NCI-H2227 treated with DMSO at 0.1 percent for 48 hours (cell line): ENCODE measurements around the gene RCN2.

Source experiments
- DNase-seq: peaks from one replicate; lab custom pipeline; 2025; lab: John Stamatoyannopoulos, UW

RCN2 gene

DNA sequence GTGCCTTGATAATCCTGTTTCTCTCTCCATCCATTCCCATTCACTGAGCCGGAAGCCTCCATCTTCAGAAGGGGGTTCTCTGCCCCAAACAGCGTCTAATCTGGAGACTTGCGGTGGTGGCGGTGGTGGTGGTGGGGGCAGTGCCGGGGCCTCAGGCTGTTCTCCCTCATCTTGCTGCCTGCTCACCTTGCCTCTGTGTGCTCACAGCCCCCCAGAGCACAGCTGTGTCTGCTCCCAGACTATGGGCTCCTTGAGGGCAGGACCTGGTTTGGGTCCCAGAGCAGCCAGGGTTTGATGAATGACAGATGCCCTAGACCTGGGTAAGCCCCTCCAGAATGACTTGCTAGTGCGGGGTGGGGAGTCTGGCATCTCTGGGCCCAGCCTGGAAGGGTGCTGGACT lies 62.9 kb downstream of the RCN2 start:
- no peak for DNase-seq

DNA sequence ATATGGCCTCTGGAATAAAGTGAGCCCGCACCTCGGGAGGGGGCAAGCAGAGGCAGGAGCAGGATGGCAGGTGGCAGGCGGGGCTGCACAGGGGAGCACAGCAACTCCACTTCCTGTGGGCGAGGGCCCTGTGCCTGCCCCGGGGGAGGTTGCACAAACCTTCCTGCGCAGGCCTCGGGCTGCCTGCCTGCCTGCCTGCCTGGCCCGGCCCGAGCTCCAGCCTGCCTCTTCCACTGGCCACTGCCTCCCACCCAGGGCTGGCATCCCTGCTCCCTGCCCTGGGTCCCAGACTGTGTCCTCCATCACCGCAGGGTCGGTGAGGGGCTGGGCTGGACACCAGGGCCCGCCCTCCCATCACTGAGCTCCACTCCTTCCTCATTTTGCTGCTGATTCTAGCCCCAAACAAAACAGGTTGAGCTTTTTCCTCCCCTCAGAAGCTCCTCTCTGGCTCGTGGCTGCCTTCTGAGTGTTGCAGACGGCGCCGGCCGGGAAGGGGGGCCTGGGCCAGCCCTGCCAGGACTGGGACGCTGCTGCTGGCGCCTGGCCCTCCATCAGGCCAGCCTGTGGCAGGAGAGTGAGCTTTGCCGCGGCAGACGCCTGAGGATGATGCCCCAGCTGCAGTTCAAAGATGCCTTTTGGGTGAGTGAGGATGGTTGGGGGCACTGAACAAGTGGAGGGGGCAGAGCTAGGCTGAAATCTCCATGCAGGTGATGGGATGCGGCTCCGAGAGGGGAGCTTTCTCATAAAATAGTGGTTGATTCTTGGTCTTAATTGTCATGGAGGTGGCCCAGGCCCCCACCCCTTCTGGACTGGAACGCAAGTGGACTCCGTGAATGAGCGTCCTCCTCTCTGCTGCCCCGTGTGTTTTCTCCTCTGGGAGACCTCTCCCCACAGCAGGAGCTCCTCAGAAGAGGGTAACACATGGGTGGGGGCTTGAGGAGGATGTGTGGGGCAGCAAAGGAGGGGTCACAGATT lies 63.7 kb downstream of the RCN2 start, which contains the start of gene PSTPIP1:
Gene PSTPIP1 (plus strand): TSS at position 156 of the 975 bp plus-strand sequence. CDS start 448 bp downstream, at position 604.
- DNase-seq = peak; percentile 20

DNA sequence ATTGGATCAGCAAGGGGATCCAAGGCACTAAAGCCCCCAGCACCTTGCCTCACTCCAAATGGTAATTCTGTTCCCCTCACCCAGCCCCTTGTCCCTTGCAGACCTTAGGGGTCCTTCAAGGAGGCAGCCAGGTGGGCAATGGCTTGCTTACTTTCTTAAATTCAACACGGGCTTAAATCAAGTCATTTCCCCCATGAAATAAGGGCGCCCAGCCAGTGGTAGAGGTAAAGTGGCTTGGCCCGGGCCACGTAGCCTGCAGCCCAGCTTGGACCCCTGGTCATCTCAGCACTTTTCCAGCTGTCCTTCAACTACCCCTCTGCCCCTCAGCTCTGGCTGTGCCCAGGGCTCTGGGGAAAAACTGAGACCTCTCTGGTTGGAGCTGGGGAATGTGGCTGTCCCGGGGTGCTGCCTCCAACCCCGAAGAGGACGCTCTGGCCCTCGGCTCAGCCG lies 64.6 kb downstream of the RCN2 start:
- DNase-seq = no peak

- no peak for DNase-seq
Measured at GRCh38 chr15:76996526-76997401, 65.2 kb downstream of the RCN2 start.

DNA sequence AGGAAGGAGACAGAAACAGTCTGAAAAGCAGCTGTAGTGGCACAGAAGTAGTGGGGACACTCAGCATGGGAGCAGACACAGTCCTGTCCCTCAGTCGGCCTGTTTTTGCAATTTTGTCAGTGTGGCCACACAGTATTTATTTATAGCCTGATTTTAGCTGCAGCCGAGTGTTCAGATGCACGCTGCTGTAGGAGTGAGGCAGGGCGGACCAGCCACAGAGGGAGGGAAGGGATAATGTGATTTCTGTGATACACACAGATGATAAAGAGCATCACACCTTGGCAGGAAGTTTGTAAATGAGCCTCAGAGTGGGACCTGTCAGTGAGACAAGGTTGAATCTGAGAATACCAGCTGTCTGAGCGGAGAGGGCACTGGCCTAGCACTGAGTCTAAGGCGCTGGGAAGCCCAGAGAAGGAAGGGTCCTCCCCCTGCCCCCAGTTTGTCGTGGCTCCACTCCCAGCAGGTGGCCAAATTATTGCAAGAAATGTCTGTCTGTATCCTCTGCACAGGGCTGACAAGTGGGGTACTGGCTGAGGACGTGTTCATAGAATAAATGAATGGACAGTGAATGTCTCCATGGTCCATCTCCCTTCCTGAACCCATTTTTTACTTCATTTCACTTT lies 67.2 kb downstream of the RCN2 start:
- no peak for DNase-seq

DNA sequence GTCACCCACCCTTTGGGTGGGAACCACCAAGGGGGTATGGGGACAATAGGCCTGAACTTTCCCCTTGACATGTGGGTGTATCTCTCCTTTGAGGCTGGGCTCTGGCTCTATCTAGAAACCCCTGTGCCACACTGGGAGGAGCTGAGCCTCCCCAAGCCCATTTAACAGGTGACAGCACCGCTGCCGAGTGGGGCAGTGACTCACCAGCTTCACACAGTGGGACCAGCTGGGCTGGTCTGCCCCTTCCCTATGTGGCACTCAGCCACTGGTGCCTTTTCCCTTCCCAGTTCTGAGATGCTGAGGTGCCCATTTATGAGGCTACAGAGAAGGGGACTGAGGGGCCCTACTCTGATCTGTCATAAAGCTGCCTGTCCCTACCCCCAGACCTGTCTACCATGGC lies 68.4 kb downstream of the RCN2 start:
- DNase-seq = no peak

DNA sequence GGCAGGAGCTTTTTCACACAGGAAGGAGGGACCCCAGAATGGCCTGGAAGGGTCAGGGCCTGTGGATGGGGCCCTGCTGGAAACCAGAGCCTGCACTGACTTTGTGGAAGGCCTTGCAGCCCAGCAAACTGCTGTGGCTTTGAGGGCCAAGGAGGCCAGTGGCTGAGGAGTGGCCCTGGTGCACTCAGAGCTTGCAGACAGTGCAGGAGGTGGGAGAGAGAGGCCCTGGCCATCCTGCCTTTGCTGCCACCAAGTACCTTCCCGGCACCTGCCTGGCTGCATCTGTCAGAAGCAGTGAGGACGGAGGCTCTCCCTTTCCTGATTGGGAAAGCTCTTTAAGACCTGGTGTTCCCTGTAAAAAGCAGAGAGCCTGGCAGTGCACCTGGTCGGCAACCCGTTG lies 69.8 kb downstream of the RCN2 start:
- DNase-seq = no peak

GRCh38 chr15:77001966-77002365 lies 70.4 kb downstream of the RCN2 start:
- DNase-seq = no peak

DNA sequence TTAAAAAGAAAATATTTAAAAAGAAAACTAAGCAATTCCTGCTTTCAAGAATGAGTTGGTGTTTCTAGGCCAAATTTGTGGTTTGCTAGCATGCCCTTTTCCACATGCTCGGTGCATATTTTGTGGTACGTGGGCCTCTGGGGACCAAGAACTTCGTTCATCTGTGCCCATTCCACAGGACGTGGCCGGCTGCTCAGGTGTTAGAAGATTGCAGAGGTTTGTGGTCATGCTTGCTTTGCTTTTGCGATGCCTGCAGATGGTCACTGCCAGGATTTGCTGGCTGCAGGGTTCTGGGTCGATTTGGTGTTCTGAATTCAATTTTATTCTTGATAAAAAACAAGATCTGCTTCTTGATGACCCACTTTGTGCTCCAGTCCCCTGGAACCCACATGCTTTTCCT lies 70.9 kb downstream of the RCN2 start:
- no peak for DNase-seq

DNA sequence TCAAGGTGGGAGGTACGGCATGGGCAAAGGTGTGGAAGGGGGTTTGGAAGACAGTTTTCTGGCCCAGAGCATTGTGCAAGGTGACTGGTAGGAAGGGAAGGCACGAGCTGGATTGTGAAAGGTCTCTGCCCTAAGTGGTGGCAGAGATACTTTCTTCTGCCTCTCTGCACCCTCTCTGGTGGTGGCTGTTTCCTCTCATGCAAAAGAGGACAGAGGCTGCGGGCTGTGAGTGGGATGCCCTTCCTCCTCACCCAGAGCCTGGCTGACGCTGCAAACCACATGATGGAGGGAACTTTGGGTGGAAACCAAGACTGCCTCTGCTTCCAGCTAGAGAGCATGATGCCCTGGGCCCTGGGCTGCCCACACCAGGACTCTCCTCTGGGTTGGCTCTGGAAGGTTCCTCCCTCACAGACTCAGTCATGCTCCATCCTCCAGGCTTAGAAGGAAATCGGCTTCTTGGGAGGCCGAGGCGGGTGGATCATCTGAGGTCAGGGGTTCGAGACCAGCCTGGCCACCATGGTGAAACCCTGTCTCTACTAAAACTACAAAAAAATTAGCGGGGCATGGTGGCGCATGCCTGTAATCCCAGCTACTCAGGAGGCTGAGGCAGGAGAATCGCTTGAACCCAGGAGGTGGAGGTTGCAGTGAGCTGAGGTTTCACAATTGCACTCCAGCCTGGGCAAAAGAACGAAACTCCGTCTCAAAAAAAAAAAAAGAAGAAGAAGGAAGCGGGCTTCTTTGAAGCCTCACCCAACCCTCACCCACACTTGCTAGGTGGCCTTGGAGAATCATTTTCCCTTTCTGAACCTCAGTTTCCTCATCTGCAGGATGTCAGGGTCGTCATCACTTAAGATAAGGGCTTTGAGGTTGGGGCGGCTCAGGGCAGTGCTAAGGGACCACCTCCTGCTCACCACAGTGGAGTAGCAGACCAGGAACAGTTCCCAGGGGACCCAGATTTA lies 71.7 kb downstream of the RCN2 start:
- no peak for DNase-seq
